Bronchial smooth muscle cell (primary cell): ENCODE measurements around the gene CFHR1. TPM values are rescaled to one million over a fixed set of nuclear protein-coding genes. Genes with fewer than 3 reads are reported as not detected.

Experiments
- total RNA-seq: library from RNA; depleted of rRNA; stranded (reverse); fragments of >200 nt; gene quantifications from 2 replicates; pipeline ENCODE4 v1.2.1, GENCODE V29; 2014

The CFHR1 gene
- 0.16 and 0.26 TPM in 2 replicates for total RNA-seq

GRCh38 chr1:196819531-196819930 is at the start of gene CFHR1:
Gene CFHR1, plus strand, starts transcription at chr1:196819731. Its CDS starts 114 bp downstream, at chr1:196819845.

GRCh38 chr1:196774603-196775002 is 44.9 kb upstream of the CFHR1 start, which contains the start of gene CFHR3:
Gene CFHR3, plus strand, starts transcription at chr1:196774840. Its CDS starts 47 bp downstream, at chr1:196774887.

Other genes with a start within 250 kb of the CFHR1 start
- gene KCNT2, start 211.3 kb upstream of the CFHR1 start, total RNA-seq, result 1.7 and 1.9 TPM in 2 replicates
- gene CFH, start 167.7 kb upstream of the CFHR1 start, total RNA-seq, result 119 and 157 TPM in 2 replicates
- not detected in 2 replicates for gene CFHR3, start 44.9 kb upstream of the CFHR1 start, total RNA-seq
- gene CFHR4, start 68.3 kb downstream of the CFHR1 start, total RNA-seq, result not detected in 2 replicates
- gene CFHR2, start 124.0 kb downstream of the CFHR1 start, total RNA-seq, result not detected in 2 replicates
- not detected in 2 replicates for gene CFHR5, start 157.8 kb downstream of the CFHR1 start, total RNA-seq
- not detected in 2 replicates for gene F13B, start 247.5 kb downstream of the CFHR1 start, total RNA-seq